Endometrium (tissue), 2 donors: ENCODE data around the gene INTS15.
"Not testable (repeated sequence)": the region's sequence is repeated elsewhere in the genome, so short reads cannot be mapped to it uniquely, and the experiment has no call there.

Source experiments
- FAIRE-seq: peaks from 2 replicates; lab custom pipeline; 2012; peaks lifted over from hg19 to GRCh38; lab: Jason Lieb, UNC
- donor health status: control.
- donor health status: control.

The INTS15 gene

DNA sequence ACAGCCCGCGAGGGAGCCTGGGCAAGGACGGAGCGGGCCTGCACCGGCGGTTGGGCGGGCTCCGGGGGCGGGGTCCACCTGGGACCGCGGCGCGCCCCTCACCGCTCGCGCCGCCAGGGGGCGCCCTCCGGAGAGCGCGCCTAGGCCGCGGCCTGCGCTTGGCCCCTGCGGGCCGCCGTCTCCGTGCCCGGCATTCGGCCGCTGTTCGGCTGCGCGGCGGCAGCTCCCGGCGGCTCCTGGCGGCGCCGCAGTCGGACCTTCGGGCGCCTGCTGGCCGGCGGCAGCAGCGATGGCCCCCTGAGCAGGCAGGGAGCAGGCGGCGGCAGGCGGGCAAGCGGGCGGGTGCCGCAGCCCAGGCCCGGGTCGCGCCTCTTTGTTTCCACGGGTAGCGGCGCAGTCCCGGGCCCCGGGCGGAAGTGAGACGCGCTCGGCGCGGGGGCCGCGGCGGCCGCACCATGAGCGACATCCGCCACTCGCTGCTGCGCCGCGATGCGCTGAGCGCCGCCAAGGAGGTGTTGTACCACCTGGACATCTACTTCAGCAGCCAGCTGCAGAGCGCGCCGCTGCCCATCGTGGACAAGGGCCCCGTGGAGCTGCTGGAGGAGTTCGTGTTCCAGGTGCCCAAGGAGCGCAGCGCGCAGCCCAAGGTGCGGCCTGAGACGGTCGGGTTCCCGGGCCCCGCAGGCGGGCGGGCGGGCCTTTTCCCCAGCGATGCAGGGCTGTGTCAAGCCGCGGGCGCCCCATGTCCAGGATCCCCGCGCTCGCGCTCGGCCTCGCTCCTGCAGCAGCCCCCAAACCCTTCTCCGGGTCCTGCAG is at the start of gene INTS15:
Gene INTS15 (plus strand): TSS at position 193 of the 816 bp plus-strand sequence. CDS start 263 bp downstream, at position 456.
- no peak for FAIRE-seq

DNA sequence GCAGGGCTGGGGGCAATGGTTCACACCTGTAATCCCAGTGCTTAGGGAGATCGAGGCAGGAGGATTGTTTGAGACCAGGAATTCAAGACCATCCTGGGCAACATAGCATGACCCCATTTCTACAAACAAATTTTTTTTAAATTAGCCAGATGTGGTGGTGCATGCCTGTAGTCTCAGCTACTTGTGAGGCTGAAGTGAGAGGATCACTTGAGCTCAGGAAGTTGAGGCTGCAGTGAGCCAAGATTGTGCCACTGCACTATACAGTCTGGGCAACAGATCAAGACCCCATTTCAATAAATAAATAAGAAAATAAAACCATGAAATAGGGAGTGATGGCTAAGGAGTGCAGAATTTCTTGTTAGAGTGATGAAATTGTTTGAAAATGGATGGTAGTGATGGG is 47.5 kb upstream of the INTS15 start:
- FAIRE-seq: no peak

DNA sequence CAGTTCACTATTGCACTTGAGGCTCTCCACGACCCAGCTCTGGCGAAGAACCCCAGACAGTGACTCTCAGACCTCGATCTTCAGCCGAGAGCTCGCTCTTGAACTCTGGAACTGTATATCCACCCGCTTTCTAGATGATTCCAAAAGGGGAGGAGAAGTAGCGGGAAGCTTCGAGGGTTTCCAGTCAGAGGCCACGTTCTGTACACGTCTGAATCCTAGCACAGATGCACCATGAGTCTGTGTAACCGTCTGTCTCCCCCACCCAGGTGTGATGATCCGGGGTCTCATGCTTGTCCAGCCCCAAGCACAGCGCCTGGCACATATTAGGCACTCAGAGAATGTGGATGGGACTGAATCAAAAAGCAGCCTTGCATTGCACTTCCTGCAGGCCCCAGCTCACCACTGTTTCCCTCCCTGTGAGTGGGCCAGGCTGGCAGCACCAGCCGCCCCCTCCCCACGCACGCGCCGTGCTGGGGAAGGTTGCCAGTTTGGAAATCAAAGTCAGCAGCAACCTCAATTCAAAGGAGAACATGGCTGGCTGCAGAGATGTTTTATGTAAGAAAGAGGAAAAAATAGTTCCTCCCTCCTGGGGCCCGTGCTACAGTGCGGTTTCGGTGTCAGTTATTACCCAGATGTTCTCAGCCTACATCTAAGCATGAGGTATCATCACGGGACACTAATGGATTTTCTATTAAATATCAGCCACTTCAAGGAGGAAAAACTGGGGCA is 44.3 kb upstream of the INTS15 start:
- FAIRE-seq: no peak

DNA sequence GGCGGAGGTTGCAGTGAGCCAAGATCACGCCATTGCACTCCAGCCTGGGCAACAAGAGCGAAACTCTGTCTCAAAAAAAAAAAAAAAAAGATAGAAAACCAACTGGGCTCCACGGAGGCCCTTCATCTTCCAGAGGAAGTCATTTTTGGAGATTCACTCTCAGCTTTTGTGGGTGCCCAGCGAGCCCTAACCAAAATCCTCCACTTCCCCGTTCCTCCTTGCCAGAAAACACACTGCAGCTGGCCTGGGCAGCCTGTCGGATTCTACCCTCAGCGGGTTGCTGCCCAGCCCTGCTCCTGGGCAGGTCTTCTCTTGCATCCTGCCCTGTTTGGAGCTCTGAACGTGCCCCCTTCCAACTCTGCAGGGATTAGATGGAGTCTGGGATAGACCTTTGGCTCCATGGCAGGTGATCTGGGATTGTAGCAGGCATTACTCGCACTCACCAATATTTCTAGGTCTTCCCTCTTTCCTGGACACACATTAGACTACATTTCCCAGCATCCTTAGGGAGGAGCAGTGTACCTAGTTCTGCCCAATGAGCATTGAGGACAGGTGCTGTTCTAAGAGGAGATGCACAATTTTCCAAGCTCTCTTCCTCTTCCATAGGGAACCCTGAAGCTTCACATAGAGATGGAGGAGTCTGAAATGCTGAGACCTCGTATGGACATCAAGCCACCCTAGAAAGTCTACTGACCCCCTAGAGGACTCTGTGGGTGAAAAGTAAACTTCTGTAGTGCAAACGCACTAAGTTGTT is 43.1 kb upstream of the INTS15 start:
- FAIRE-seq: no peak

DNA sequence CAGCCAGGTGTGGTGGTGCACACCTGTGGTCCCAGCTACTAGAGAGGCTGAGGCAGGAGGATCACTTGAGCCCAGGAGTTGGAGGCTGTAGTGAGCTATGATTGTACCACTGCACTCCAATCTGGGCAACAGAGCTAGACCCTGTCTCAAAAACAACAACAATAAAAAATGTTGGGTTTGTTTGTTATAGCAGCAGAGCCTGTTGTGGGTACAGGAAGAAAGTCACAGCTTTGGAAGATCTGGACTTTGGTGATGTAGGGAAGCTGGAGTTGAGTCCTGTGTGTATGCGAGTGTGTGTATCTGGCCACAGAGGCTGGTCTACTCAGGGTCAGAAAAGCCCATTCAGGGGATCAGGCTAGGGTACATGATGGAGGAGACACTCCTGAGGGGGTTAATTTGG is 42.4 kb upstream of the INTS15 start:
- FAIRE-seq: no peak

DNA sequence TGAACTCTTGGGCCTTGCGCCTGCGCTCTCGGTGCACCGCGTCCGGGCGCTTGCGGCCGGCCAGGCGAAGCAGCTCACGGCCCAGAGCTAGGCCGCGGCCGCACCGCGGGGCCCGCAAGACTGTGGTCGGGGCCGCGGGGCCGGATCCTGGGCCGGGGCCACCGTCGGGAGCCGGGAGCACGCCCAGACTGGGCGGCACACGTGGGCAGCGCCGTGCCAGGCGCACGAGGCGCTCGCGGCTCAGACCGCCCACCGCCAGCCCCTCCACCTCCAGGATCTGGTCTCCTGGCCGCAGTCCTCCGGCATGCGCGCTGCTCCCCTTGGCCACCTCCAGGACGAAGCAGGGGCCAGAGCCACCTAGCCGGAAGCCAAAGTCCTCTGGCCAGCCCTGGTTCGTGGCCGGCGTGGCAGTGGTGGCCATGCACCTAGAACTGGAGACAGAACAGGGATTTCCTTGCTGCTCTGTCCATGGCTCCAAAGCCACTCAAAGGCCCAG is 38.8 kb upstream of the INTS15 start, which contains the start of gene GRID2IP:
Gene GRID2IP (minus strand): TSS at position 446 of the 496 bp plus-strand sequence. CDS start 25 bp downstream, at position 421.
- FAIRE-seq: no peak

DNA sequence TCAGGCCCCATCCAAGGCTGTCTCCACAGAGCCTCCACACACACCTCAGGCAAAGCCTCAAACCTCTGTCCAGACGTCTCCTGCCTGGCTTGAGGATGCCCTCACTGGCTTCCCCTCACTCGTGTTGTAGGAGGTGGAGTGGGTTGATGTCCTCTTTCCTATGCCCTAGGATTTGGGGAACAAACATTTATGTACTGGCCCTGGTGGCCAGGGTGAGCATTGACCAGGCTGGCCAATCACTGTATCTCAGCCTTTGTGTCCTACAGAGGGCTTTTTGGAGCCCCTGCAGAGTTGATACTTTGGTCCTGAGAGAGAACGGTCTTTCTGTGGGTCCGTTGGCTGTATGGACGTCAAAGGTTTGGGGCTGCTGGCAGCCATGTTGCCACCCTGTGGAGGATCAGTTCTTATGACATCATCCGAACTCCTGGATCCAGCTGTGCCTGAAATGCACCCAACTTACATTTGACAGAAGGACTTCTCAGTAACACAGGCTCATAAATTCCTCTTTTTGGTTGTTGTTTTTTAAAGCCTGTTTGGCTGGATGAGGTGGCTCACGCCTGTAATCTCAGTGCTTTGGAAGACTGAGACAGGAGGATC is 36.3 kb upstream of the INTS15 start:
- no peak for FAIRE-seq

DNA sequence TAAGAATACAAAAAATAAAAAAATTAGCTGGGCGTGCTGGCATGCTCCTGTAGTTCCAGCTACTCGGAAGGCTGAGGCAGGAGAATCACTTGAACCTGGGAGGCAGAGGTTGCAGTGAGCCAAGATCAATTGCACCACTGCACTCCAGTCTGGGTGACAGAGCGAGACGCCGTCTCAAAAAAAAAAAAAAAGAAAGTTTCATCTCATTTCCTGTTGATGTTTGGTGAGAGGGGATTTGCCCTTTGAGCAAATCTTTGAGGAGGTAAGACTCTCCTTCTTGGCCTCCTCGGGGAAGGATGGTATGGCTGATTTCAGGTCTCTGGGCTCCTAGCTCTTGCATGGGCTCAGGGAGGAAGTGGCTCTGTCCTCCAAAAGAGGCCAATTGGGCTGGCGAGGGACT is 35.0 kb upstream of the INTS15 start:
- FAIRE-seq: no peak

DNA sequence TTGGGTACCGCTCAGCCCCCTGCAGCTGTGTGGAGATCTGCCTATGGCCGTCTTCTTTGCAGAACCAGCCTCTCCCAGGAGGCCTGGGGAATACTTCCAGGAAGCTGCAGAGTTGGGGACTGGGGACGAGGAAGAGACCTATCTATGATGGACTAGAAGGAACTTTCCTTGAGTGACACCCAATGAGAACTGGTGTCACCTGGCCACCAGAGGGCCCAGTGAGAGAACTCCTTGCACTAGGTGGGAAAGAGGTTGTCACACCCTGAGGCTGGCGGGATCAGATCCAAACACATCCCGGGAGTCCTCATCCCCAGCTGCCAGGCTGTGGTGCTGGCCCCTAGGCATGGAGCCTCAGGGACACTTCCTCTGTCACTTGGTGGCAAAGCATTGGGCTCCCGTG is 33.6 kb upstream of the INTS15 start:
- no peak for FAIRE-seq

DNA sequence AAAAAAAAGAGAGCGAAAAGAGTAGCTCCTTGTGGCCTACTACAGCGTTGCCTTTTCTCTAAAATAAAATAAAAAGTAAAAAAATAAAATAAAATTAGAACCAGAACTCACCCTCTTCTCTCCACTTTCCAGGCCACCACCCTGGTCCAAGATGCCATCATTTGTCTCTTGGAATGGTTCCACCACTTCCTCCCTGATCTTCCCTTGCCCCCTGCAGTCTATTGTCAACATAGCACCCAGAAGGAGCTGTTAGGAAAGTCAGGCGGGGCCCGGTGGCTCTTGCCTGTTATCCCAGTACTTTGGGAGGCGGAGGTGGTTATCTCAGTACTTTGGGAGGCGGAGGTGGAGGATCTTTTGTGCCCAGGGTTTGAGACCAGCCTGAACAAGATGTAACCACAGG is 31.0 kb upstream of the INTS15 start:
- no peak for FAIRE-seq

DNA sequence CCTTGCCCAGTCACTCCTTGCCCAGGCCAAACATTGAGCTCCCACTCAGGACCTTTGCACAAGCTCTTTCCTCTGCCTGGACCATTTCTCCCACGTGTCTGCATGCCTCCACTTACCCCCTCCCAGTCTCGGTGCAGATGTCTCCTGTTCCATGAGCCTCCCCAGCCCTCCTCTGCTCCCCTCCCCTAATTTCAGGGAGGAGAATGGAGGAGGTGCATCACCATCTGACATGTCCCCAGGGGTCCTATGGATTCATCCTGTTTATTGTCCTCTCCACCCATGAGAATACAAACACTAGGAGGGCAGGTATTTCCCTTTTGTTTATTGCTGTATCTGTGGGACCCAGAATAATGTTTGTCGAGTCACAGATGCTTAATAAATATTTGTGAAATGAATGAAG is 29.9 kb upstream of the INTS15 start:
- FAIRE-seq: no peak

DNA sequence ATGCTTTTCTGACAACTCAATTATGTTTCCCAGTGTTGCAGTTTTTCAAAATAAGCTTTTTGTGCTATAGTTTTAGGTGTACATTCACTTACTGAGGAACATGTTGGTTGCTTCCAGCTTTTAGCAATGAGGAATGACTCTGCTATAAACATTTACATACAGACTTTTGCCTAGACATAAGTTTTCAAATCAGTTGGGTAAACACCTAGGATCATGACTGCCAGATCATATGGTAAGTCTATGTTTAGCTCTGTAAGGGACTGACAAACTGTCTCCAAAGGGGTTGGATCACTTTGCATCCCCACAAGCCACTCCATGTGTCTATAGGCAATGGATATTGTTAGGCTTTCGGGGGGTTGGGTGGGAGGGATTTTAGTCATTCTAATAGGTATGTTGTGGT is 27.7 kb upstream of the INTS15 start:
- FAIRE-seq: no peak

DNA sequence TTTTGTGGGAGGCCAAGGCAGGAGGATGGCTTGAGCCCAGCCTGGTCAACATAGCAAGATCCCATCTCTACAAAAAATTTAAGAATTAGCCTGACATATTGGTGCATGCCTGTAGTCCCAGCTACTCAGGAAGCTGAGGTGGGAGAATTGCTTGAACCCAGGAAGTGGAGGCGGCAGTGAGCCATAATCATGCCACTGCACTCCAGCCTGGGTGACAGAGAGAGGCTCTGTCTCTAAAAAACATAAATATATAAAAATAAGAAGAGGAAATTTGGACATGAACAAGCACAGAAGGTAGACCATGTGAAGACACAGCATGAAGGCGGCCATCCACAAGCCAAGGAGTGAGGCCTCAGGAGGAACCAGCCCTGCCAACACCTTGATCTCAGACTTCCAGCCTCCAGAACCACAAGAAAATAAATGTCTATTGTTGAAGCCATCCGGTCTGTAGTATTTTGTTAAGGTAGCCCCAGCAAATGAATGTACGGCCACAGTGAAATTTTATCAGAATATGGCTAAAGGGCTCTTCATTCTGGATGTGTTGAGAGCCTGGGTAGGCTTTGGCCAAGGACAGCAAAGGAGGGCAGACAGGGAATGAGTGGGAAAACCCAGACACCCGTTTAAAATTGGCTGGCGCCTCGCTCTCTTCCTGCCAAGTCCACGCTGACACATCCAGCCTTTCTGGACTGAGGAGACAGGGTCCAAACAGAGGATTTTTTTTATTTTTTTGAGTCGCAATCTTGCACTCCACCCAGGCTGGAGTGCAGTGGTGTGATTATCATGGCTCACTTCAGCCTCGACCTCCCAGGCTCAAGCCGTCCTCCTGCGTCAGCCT is 25.7 kb upstream of the INTS15 start:
- FAIRE-seq: no peak

DNA sequence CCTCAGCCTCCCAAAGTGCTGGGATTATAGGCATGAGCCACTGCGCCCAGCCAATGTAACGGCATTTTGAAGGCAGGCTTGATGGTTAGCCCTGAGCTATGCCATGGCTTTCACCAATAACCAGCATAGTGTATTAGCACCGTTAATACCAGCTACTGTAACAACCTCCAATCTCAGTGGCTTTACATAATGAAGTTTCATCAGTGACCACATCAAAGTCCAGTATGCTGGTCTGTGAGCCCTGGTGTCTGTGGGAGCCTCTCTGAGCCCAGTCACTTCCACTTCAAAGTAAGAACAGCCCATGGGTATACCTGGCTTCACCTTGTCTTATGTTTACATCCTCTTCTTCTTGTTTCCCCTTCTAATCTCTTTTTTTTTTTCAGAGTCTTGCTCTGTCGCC is 24.2 kb upstream of the INTS15 start:
- FAIRE-seq: no peak

DNA sequence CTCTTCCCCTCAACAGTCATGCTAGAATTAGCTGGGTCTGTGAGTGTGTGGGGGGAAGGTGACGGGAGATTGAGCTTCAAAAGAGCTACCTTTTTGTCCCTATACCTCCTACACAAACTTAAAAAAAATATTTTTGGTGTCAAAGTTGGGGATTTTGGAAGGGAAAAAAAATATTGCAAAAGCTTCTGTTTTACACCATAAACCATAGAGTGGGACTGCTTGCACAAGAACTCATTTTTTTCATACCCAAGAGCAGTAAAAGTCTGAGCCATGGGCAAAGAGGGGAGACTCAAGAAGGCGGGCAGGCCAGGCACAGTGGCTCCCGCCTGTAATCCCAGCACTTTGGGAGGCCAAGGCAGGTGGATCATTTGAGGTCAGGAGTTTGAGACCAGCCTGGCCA is 21.9 kb upstream of the INTS15 start:
- FAIRE-seq: no peak

DNA sequence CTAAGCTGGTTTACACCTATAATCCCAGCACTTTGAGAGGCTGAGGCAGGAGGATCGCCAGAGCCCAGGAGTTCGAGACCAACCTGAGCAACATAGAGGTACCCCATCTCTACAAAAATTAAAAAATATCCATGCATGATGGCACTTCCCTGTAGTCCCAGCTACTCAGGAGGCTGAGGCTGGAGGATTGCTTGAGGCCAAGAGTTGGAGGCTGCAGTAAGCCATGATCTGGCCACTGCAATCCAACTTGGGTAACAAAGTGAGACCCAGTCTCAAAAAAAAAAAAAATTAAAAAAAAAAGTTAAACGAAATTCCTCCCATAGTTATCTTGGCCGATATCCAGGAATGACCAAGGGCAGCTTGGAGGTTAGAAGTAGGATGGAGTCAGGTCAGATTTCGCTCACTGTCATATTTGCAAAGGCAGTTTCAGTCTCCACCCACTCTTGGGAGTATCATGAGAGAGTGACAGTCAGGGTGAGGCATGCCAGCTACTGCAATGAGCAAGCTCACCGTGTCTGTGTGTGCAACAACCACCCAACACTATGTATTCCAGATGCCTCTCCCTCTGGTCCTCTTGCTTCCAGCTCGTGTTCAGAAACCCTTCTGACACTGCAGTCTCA is 18.6 kb upstream of the INTS15 start:
- FAIRE-seq: no peak

DNA sequence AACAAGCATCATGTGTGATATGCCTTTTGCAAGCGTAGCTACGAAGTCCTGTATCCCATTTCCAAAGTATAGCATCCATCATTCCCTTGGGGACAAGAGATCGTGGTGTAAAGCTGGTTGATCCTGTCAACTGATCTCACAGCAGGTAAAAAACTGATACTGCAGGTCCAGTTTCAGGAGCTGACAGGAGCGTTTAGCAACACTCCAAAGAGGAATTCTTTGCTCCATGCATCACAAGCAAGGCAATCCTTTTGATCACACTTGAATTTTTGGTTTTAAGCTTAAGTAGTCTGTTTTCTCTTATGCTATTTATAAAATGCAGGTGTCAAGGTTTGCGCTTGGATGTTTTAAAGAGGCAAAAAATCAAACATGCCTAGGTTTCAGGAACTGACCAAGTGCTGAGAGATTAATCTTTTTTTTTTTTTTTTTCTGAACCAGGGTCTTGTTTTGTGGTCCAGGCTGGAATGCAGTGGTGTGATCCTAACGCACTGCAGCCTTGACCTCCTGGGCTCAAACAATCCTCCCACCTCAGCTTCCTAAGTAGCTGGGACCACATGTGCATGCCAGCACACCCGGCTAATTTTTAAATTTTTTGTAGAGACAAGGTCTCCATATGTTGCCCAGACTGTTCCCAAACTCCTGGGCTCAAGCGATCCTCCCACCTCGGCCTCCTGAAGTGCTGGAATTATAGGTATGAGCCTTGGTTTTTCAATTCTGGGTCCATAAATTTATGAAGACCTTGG is 14.4 kb upstream of the INTS15 start:
- no peak for FAIRE-seq

DNA sequence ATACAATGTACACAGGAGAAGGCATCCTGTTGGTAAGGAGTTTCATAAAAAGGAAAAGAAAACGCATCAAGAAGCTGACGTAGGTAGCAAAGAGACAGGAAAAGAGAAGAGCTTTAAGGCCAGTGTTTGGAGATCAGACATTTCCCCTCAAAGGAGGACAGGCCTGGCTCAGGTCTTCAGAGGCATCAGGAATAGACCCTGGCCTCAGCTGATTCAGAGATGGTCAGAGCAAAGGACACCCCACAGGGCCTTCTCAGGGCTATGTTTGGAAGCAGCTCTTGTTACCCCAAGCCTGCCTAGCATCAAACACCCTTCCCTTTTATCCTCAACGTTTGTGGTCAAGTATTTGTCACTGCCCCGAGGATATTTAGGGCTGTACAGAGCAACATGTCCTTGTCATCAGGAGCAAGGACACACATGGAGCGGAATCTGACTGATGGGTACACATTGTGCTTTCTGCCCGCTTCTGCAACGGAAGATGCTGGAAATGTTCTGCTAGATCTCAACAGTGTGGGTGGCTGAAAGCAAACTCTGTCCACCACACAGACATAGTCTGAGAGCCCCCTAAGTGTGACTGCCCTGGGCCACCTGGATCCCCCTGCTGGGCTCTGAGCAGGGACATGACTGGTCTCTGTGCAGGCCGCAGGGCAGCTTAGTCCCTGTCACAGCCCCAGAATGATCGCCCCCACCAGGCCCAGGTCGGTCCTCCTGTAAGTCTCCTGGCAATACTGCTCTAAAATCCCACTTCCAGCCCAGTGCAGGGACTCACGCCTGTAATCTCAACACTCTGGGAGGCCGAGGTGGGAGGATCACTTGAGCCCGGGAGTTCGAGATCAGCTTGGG is 13.6 kb upstream of the INTS15 start:
- FAIRE-seq: no peak

DNA sequence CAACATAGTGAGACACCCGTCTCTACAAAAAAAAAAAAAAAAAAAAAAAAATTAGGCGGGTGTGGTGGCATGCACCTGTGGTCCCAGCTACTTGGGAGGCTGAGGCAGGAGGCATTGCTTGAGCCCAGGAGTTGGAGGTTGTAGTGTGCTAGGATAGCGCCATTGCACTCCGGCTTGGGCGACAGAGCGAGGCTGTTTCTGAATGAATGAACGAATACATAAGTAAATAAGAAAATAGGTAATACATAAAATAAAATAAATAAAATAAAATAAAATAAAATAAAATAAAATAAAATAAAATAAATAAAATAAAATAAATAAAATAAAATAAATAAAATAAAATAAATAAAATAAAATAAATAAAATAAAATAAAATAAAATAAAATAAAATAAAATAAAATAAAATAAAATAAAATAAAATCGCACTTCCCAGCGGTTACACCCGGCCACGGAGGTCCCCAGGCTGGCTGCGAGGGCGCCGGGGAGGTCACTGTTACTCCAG is 12.9 kb upstream of the INTS15 start:
- FAIRE-seq: not testable (repeated sequence)
